K562 (cell line): ENCODE data around the gene CATSPER4. TPM values are rescaled to one million over a fixed set of nuclear protein-coding genes. Genes with fewer than 3 reads are reported as not detected.

Experiments used
- CREB3 ChIP-seq: fragments of 450-650 bp; conservative IDR thresholded peaks from 2 replicates; pipeline ENCODE4 v1.6.1; 2016; ENCODE audit warnings: missing genetic modification characterization, low read depth, mild to moderate bottlenecking, missing compliant biosample characterization, moderate library complexity
- EP300 ChIP-seq: IDR thresholded peaks from 2 replicates; pipeline ENCODE4 v1.6.1; 2012; ENCODE audit warnings: low read length, improper control_type of control experiment
- GABPB1 ChIP-seq: sonication (generic); formaldehyde crosslinking; IDR thresholded peaks from 2 replicates; pipeline ENCODE4 v1.8.0; 2022; ENCODE audit warnings: mild to moderate bottlenecking, missing genetic modification reagents
- MYC ChIP-seq, 2 experiments: fragments of 250-450 bp in 1 of 2; sonication (Bioruptor Pico) in 1 of 2; IDR thresholded peaks; 2 replicates each; pipeline versions ENCODE4 v1.5.1 to v1.6.1; 2012 to 2021; ENCODE audit warnings: low read depth in 2 of 2, borderline replicate concordance in 1 of 2, improper control_type of control experiment in 1 of 2, low read length in 1 of 2, mild to moderate bottlenecking in 1 of 2, moderate library complexity in 1 of 2
- NR3C1 ChIP-seq: sonication (generic); formaldehyde crosslinking; IDR thresholded peaks from 2 replicates; pipeline ENCODE4 v1.8.1; 2022; ENCODE audit warnings: missing genetic modification reagents
- RBFOX2 ChIP-seq: fragments of 200-400 bp; formaldehyde crosslinking; IDR thresholded peaks from 2 replicates; pipeline ENCODE4 v1.6.1; 2017; ENCODE audit warnings: low read depth, mild to moderate bottlenecking, low read length, moderate library complexity
- SAP30 ChIP-seq: fragments of 200-600 bp; sonication (generic); IDR thresholded peaks from 2 replicates; pipeline ENCODE4 v1.6.1; 2012; ENCODE audit warnings: borderline replicate concordance, low read depth, mild to moderate bottlenecking, moderate library complexity, low read length, control low read depth, inconsistent platforms; ENCODE audit not compliant: insufficient read depth, poor library complexity, severe bottlenecking
- SIN3B ChIP-seq: fragments of 450-650 bp; IDR thresholded peaks from 2 replicates; pipeline ENCODE4 v1.6.1; 2017; ENCODE audit warnings: low read depth, mild to moderate bottlenecking, moderate library complexity
- SRSF7 ChIP-seq: fragments of 200-400 bp; formaldehyde crosslinking; optimal IDR thresholded peaks from 2 replicates; pipeline ENCODE3; 2017; ENCODE audit warnings: mild to moderate bottlenecking, low read depth, low read length
- STAT5B ChIP-seq: fragments of 250-450 bp; sonication (Bioruptor Pico); IDR thresholded peaks from 2 replicates; pipeline ENCODE4 v1.8.0; 2021; ENCODE audit warnings: mild to moderate bottlenecking, inconsistent platforms
- STAT6 ChIP-seq: sonication (generic); formaldehyde crosslinking; IDR thresholded peaks from 2 replicates; pipeline ENCODE4 v1.8.1; 2023; ENCODE audit warnings: mild to moderate bottlenecking, missing genetic modification reagents
- TBP ChIP-seq: optimal IDR thresholded peaks from 2 replicates; pipeline ENCODE3; 2011; ENCODE audit warnings: low read depth, low read length, improper control_type of control experiment
- TCFL5 ChIP-seq: fragments of 250-450 bp; sonication (Bioruptor Pico); conservative IDR thresholded peaks from 2 replicates; pipeline ENCODE4 v1.6.1; 2021; ENCODE audit warnings: mild to moderate bottlenecking, moderate library complexity, matching md5 sums
- ZNF12 ChIP-seq: sonication (generic); formaldehyde crosslinking; IDR thresholded peaks from 2 replicates; pipeline ENCODE4 v1.4.0; 2020; ENCODE audit warnings: mild to moderate bottlenecking, missing genetic modification reagents
- ZNF133 ChIP-seq: fragments of 250-450 bp; sonication (Bioruptor Pico); IDR thresholded peaks from 2 replicates; pipeline ENCODE4 v1.4.0; 2020; ENCODE audit warnings: mild to moderate bottlenecking
- ZNF24 ChIP-seq: fragments of 450-650 bp; IDR thresholded peaks from 2 replicates; pipeline ENCODE4 v1.6.1; 2016
- ZNF511 ChIP-seq: sonication (generic); formaldehyde crosslinking; IDR thresholded peaks from 2 replicates; pipeline ENCODE4 v1.8.0; 2022; ENCODE audit warnings: mild to moderate bottlenecking, missing genetic modification reagents
- ZNF584 ChIP-seq: fragments of 200-800 bp; sonication (Bioruptor generic); IDR thresholded peaks from 2 replicates; pipeline ENCODE4 v1.6.1; 2016; ENCODE audit warnings: low read depth, mild to moderate bottlenecking, missing genetic modification characterization, missing compliant biosample characterization
- polyA plus RNA-seq, 8 experiments: library from polyadenylated mRNA; depleted of rRNA in 4 of 8; stranded (reverse) in 5 of 8; unstranded in 3 of 8; fragments of >200 nt; fragmentation: Nextera tagmentation in 2 of 8; fragmentation: Illumina TruSeq in 1 of 8; extraction: Ambion mirVana in 2 of 8; extraction: Trizol in 1 of 8; gene quantifications; 2 replicates each; pipeline versions ENCODE4 v1.2.1 to v1.2.3, GENCODE V29; 2011 to 2014; ENCODE audit warnings: inconsistent platforms in 1 of 8, missing spikeins in 1 of 8
- total RNA-seq, 7 experiments: library from RNA; depleted of rRNA in 6 of 7; stranded (reverse); fragments of >200 nt in 6 of 7; fragmentation: Illumina TruSeq in 2 of 7; extraction: Trizol in 2 of 7; gene quantifications; 2 replicates each; pipeline versions ENCODE4 v1.2.1 to v1.2.3, GENCODE V29; 2011 to 2021; ENCODE audit warnings: low replicate concordance in 1 of 7
- TF ChIP-seq, protein P1 (sequence below): fragments of 250-450 bp; sonication (Bioruptor Pico); IDR thresholded peaks from 2 replicates; pipeline ENCODE4 v1.4.0; 2020; ENCODE audit warnings: mild to moderate bottlenecking, moderate library complexity

Gene CATSPER4
- total and polyA plus RNA-seq, 9 of the 15 experiments (the other 6 are each of a cell fraction or from before 2014, with no cell fraction given), result 0.04 to 0.13 TPM; not detected in 7

DNA sequence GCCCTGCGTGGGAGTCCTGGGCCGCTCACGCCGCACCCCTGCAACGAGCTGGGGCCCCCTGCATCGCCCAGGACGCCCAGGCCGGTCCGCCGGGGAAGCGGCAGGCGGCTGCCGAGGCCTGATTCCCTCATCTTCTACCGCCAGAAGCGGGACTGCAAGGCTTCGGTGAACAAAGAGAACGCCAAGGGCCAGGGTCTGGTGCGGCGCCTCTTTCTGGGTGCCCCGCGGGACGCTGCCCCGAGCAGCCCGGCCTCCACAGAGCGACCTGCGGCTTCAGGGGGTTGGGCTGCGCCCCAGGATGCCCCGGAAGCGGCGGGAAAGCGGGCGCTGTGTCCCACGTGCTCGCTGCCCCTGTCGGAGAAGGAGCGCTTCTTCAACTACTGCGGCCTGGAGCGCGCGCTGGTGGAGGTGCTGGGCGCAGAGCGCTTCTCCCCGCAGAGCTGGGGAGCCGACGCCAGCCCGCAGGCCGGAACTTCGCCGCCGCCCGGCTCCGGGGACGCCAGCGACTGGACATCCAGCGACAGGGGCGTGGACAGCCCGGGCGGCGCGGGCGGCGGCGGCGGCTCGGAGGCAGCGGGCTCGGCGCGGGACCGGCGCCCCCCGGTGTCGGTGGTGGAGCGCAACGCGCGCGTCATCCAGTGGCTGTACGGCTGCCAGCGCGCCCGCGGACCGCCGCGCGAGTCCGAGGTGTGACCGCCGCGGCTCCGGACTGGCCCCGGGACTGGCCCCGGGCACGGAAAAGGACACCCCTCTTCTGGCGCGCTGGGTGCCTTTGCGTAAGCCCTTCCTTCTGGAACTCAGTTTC is 28.8 kb upstream of the CATSPER4 start (continued):
- TF ChIP-seq SIN3B (peak; percentile 73), NR3C1 (CRISPR knock-in tag) (peak; percentile 83), ZNF511 (CRISPR knock-in tag) (peak; percentile 94), ZNF133 (CRISPR knock-in tag) (no peak), TBP (peak; percentile 52), MYC (IDR thresholded peaks at IDR 0.05; ENCODE audit: low read depth, low read length) (peak; percentile 95), MYC (CRISPR knock-in tag; IDR thresholded peaks at IDR 0.05; ENCODE audit: borderline replicate concordance, low read depth) (peak; percentile 96; the same call in 1 of the 2 replicates), SAP30 (no peak), ZNF584 (no peak), TCFL5 (CRISPR knock-in tag) (no peak), RBFOX2 (peak; percentile 92), ZNF24 (peak; percentile 53; the same call in 1 of the 2 replicates), SRSF7 (no peak), STAT5B (CRISPR knock-in tag) (no peak), CREB3 (no peak; the same call in 1 of the 2 replicates), ZNF12 (CRISPR knock-in tag) (peak; percentile 74; the same call in 1 of the 2 replicates), EP300 (peak; percentile 4; the same call in 1 of the 2 replicates), STAT6 (CRISPR knock-in tag) (peak; percentile 66; the same call in 1 of the 2 replicates), GABPB1 (CRISPR knock-in tag) (peak; percentile 79)
- TF ChIP-seq, protein P1, sequence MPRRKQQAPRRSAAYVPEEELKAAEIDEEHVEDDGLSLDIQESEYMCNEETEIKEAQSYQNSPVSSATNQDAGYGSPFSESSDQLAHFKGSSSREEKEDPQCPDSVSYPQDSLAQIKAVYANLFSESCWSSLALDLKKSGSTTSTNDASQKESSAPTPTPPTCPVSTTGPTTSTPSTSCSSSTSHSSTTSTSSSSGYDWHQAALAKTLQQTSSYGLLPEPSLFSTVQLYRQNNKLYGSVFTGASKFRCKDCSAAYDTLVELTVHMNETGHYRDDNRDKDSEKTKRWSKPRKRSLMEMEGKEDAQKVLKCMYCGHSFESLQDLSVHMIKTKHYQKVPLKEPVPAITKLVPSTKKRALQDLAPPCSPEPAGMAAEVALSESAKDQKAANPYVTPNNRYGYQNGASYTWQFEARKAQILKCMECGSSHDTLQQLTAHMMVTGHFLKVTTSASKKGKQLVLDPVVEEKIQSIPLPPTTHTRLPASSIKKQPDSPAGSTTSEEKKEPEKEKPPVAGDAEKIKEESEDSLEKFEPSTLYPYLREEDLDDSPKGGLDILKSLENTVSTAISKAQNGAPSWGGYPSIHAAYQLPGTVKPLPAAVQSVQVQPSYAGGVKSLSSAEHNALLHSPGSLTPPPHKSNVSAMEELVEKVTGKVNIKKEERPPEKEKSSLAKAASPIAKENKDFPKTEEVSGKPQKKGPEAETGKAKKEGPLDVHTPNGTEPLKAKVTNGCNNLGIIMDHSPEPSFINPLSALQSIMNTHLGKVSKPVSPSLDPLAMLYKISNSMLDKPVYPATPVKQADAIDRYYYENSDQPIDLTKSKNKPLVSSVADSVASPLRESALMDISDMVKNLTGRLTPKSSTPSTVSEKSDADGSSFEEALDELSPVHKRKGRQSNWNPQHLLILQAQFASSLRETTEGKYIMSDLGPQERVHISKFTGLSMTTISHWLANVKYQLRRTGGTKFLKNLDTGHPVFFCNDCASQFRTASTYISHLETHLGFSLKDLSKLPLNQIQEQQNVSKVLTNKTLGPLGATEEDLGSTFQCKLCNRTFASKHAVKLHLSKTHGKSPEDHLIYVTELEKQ (CRISPR knock-in tag), result no peak
